GM12874 (cell line): ENCODE measurements around the gene SEMA5B.

ENCODE experiments used
- CTCF ChIP-seq: IDR thresholded peaks from 2 replicates; pipeline ENCODE4 v1.5.1; 2011; ENCODE audit warnings: low read depth, mild to moderate bottlenecking, control low read depth, low read length, moderate library complexity; ENCODE audit not compliant: insufficient read depth

The SEMA5B gene

GRCh38 chr3:122991236-122991985, 36.2 kb downstream of the SEMA5B start:
- TF ChIP-seq CTCF, result no peak

GRCh38 chr3:122989856-122990575, 37.5 kb downstream of the SEMA5B start:
- TF ChIP-seq CTCF, result no peak

GRCh38 chr3:122988508-122988907, 39.1 kb downstream of the SEMA5B start:
- no peak for TF ChIP-seq CTCF

GRCh38 chr3:122987736-122988319, 39.7 kb downstream of the SEMA5B start:
- no peak for TF ChIP-seq CTCF

- TF ChIP-seq CTCF, result no peak
Observed at GRCh38 chr3:122987231-122987630, 40.3 kb downstream of the SEMA5B start.

- TF ChIP-seq CTCF, result no peak
Observed at GRCh38 chr3:122986693-122987179, 40.8 kb downstream of the SEMA5B start.

- TF ChIP-seq CTCF, result no peak
Observed at GRCh38 chr3:122985539-122985938, 42.0 kb downstream of the SEMA5B start.
